GM03348 (cell line): ENCODE measurements around the gene CREBL2.

ENCODE experiments used
- DNase-seq: peaks from one replicate; pipeline ENCODE4 v3.0.0; 2012; ENCODE audit warnings: low spot score

The CREBL2 gene

DNA sequence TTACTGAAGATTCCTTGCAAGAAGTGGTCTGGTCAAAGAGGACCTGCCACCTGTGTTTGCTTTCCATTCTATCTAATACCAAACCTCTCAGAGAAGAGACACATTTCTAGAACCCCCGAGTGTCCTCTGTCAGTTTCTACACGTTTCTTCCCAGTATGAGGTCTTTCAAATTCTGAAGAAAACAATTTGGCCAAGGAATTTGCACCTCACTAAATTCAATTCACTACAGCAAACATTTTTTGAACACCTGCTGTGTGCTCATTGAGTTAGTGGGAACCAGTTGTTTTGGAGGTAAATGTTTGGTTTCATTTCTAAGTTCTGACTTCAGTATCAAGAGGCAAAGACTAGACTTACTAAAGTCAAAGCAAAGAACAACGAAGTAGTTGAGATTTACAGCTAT lies 64.9 kb downstream of the CREBL2 start:
- DNase-seq: no peak

GRCh38 chr12:12681061-12681765 lies 69.5 kb downstream of the CREBL2 start:
- no peak for DNase-seq

DNA sequence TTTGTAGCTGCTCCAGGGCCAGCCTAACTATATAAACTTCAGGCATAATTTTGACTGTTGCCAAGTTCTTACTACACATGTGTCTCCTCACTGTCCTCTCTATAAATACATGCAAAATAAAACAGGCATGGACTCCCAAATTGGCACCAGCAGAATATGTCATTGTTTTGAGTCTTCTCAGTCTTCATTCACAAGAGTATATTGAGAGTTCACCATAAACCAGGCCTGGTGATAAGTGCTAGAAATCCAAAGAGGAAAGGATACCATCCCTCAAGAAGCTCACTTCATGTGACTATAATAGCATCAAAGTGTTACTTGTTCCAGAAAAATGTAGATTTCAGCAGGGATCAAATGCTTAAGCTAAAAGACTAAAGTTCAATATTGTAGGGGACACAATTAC lies 70.6 kb downstream of the CREBL2 start:
- no peak for DNase-seq

DNA sequence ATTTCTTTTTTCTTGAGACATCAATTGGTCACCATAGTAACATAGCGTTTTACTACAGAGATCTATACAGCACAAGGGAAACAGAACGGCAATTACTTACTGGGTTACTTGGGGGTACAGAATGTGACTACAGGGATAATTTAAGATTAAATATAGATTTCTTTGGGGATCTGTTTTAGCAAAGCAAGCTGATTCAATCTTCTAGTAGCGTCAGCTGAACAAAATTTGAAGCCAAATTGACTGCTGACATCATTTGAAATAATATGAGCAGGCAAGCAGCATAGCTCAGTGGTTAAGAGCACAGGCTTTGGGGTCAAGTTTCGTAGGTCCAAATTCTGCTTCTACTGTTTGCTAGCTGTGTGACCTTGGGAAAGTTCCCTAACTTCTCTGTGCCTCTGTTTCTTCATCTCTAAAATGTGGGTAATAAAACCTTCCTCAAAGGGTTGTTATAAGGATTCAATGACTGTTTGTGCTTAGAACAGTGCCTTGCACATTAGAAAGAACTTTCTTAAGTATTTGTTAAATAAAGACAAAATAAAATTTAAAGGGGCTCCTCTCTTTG lies 71.5 kb downstream of the CREBL2 start:
- DNase-seq: no peak

GRCh38 chr12:12683725-12684124 lies 72.0 kb downstream of the CREBL2 start:
- no peak for DNase-seq

GRCh38 chr12:12684375-12685106 lies 72.9 kb downstream of the CREBL2 start:
- DNase-seq: peak; percentile 40

- no peak for DNase-seq
These were observed 73.6 kb downstream of the CREBL2 start for GRCh38 chr12:12685305-12685704.

DNA sequence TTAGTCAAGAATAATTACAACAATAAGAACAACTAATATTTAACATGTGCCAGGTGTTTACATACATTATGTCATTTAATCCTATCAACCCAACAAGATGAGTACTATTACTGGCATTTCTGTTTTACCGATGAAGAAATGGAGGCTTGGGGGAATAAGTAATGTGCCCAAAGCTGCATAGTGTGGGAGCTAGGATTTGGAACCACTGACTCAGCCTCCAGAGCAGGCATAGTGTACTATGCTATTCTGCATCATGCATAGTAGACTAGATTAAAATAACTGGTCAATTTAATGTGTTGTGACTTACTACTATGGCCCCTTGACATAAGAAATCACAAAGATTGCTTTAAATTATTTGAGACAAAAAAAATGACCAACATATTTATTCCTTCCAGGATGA lies 74.8 kb downstream of the CREBL2 start:
- DNase-seq: peak; percentile 7

DNA sequence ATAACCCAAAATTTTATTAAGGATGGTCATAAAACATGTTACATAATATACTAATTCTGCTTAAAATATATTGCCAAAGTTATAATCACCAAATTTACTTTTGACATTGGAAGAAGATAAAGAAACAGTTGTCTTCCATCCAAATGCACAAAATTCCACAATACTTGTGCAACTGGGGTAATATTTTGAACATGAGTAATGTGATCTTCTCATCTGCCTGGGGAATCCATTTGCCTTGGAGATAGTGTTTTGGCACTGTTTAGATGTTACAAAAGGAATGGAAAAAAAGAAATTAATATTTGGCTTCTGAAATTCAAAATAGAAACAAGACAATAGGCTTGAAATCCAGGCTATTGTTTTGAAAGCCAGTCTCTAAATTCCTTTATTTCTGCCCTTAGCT lies 75.2 kb downstream of the CREBL2 start:
- peak; percentile 72 for DNase-seq

DNA sequence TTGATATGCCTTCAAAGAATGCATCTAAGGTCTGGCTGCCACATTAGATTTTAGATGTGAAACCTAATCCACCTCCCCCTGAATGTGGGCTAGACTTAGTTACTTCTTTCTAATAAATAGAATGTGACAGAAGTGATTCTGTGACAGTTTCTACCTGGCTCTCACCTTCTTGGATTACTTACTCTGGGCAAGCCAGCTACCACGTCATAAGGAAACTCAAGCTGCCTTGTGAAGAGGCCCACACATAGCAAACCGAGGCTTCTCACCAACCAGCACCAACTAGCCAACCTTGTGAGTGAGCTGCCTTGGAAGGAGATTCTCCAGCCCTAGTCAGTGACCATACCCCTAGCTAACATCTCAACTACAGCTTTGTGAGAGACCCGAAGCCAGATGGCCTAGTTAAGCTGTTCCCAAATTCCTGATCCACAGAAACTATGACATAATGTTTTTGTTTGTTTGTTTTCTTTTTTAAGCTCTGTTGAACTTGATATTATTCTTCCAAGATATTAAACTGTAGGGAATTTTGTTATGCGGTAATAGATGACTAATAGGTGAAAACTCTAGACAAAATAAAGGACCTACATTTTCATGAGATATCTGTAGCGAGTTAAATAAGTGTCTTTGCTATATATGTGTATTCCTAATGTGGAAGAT lies 78.1 kb downstream of the CREBL2 start:
- DNase-seq: no peak

GRCh38 chr12:12691549-12691948 lies 79.9 kb downstream of the CREBL2 start:
- no peak for DNase-seq

GRCh38 chr12:12693111-12693671 lies 81.5 kb downstream of the CREBL2 start:
- no peak for DNase-seq
